Measurements from ENCODE around the gene USP25.

USP25 gene

GRCh38 chr21:15763359-15763758 lies 33.6 kb downstream of the USP25 start:
- DNase-seq, result no peak

- DNase-seq, result no peak
Measured at GRCh38 chr21:15764878-15765277, 35.1 kb downstream of the USP25 start.

DNA sequence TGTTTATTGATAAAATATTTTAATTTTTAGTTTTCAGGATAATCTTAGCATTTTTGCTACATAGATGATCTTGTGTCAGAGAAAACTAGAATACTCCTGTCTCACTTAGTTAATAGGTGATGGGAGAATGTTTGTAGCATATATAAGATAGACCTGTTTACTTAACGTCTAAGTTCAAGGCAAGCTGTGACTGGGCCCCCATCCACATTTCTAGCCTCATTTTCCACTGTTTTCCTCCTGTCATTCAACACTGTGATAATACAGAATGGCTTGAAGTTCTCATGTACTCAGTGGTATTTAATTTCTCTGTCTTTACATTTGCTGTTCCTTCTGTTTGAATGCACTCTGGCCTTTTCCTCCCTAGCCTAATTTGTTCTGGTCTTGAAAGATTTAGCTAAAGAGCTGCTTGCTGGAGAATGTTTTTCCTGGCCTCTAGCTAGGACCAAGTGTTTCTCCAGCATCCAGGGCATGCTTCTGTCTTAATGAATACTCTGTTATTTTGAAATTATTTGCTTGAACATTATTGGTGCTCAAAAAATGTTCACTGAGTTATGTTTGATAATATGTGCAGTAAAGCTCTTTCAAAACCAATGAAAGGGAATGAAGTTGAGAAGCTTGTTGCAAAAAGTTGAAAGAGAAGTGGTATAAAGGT lies 37.3 kb downstream of the USP25 start:
- DNase-seq, result no peak

DNA sequence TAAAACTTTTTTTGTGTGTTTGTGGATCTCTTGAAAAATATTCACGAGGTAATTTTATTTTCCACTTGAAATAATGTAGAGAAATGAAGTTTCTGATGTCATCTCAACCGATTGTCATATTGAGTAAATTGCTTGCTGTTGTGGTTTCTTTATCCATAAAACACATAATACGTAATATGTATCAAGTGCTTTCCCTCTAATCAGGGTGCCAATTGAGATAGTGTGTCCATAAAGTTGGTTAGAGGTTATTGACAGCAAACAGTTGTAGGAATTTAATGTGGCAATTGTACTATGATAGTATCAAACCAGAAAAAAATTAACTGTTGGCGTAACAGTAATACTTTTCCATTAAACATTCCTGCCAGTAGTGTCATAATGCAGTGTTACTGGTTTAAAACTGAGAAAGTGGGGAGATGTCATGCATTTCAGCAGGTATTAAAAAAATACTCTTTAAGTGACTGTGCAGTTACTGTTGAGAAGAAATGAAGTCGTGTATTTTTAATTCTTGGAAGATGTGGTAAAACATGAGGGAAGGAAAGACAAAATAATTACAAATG lies 38.3 kb downstream of the USP25 start:
- DNase-seq, result no peak

DNA sequence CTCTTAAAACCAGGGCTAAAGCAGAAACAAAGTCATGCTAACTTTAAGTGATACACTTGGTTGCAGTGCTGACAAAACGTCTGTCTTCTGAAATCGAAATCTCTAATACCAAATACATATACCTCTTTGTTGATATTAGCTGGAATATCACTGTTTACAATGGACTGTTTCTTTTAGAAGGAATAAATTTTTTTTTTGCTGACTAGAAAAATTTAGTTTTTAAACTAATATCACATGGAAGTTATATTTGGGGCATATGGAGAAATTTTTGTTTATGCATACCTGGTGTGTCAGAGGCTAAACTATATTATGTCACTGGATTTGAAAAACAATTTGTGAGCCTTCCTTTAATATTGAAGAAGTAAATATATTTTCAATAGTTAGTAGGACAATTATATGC lies 39.1 kb downstream of the USP25 start:
- DNase-seq, result no peak

DNA sequence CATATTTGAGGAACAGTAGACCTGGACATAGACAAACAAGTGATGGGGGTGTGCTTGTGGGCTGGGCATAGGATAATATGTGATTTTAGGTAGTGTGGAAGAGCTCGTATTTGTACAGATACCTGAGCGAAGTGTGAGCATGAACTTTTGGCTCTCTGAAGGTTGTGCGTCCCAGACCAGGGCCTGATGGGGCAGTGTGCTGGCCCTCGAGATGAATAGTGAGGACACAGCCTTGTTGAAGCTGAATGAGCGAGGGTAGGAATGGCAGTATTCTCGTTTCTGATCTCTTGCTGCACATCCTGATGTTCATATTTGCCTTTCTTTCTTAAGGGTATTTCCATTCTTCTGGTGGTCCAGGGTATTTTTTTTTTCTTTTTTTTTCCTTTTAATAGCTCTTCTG lies 41.5 kb downstream of the USP25 start:
- no peak for DNase-seq

GRCh38 chr21:15772654-15773053 lies 42.9 kb downstream of the USP25 start:
- peak; percentile 51 for DNase-seq

- DNase-seq, result peak; percentile 80
Measured at GRCh38 chr21:15774590-15774989, 44.8 kb downstream of the USP25 start.

- no peak for DNase-seq
Measured at GRCh38 chr21:15775291-15775690, 45.5 kb downstream of the USP25 start.

- DNase-seq, result peak; percentile 89
Measured at GRCh38 chr21:15775981-15776380, 46.2 kb downstream of the USP25 start.

DNA sequence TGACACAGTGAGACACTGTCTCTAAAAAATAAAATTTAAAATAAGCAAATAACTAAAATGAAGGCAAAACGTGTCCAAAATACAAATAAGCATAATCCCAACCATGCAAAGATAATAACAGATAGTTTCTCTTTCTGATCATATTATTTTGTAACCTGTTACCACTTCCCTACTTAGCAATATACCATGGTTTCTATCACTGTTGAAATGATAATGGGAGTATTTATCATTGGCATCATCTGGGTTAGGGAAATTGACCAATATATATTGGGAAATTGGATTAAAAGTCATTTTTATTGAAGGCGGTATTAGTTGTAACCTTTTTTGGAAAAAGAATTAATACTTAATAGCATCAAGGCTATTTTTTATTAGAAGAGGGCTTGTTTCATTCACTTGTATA lies 47.0 kb downstream of the USP25 start:
- DNase-seq, result no peak

DNA sequence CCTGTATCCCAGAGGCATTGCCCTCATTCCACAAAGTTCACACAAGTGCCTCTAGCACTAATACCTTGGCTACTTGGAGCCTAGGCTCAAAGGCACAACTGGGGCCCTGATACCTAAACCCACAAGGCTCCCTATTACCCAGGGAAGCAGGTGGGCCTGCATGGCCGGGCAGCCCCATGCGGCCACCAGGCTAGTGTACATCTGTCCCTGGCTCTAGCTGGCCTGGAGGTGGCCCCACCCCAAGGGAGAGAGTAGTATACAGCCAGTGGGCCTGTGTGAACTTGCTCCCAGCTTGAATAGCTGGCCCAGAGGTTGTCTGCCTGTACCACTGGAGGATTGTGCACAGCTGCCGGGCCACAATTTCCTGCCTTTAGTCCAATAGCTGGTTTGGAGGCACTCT lies 52.2 kb downstream of the USP25 start:
- no peak for DNase-seq

DNA sequence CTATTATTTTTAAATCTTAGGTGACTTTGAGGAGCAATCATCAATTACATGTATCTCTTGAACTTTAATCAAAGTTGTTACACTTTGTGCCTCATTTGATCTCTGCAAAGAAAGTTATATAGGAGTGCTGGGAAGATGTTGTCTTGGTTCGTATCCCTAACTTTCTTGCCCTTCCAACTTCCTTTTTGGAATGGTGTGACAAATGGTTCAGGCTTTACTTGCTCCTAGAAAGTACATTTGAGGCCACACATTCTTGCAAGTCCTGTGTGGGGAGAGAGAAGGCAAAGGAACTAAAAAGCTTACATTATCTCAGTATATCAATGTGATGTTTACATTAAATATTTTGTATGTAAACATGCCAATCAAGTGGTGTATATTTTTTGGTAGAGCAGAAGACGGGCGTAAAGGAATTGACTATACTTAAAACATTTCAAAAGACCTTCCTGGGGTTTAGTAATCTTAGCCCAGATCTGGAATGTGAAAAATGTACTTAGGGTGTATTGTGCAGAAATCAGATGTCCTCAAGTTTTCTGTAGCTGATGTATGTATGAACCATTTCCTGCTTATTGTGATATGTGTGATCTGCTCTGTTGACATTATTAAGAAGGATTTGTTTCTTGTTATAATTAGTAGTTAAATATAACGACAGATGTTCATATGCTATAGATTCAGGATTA lies 59.2 kb downstream of the USP25 start:
- DNase-seq, result peak; percentile 66

DNA sequence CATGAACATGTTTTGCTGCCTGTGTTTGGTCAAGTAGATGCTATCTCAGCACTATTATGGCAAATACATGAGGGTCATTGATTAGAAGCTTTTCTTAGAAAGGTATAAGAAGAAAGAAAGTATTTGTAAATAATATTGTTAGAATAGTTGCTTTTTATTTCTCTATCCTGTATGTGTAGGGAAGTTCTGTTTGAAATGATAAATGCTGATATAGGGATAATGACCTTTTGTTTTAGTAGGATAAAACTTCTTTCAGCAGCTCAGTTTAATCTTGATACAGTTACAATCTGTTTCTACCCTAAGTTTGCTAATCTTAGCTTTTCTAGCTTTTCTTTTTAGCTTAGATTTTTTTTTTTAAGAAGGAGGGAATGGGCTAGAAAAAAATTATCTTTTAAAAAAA lies 63.3 kb downstream of the USP25 start:
- DNase-seq, result no peak

- peak; percentile 31 for DNase-seq
Measured at GRCh38 chr21:15793550-15794235, 63.9 kb downstream of the USP25 start.

DNA sequence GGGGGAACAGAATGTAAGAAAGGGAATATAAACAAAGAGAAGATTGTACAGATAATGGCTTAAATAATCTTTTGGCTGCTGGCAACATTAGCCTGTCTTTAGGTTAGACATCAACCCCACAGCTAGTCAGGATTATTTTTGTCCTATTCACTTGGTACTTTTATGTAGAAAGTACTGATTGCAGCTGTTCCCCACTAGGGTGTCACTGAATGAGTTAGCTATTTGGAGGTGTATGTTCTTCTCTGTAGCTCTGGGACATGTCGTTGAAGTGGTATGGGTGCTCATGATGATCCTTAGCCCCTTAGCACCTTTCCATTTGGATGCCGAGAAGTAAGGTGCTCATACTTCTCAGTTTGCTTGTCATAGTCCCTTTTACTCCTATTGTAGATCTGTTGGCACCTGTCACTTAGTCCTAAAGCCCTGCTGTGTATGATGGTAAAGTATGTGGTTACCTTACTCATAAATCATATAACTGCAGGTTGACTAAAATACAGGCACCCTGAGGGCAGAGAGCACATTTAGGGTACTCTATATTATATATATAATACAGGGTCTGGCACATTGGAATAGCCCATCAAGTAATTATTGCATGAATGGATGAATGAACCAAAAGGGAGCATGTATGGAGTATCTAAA lies 64.6 kb downstream of the USP25 start:
- DNase-seq, result no peak

GRCh38 chr21:15795533-15795932 lies 65.8 kb downstream of the USP25 start:
- no peak for DNase-seq

DNA sequence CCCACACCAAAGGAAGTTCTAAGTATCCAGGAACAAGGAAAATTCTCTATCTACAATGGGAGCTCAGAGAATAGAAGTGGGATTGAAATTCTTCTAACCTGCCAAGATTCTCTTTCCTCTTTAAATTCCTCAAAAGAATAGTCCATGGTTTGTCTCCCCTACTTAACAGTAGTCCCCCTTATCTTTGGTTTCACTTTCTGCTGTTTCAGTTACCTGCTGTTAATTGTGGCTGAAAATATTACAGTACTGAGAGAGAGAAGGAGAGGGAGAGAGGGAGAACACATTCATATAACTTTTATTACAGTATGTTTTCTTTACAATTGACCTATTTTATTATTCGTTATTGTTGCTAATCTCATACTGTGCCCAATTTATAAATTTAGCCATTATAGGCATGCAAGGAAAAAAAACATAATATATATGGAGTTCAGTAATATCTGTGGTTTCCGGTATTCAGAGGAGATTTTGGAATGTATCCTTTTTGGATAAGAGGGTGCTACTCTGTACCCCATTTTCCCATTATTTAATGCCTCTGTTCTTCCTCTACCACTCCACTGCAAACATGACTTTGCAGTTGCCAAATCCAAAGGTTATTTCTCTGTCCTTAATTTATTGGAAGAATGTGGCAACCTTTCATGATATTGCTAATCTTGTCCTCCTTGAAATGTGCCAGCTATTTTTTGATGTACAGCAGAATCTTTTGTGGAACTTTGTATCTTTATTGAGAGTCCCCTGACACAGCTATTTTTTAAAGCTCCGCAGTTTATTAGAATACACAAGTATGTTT lies 68.0 kb downstream of the USP25 start:
- no peak for DNase-seq

DNA sequence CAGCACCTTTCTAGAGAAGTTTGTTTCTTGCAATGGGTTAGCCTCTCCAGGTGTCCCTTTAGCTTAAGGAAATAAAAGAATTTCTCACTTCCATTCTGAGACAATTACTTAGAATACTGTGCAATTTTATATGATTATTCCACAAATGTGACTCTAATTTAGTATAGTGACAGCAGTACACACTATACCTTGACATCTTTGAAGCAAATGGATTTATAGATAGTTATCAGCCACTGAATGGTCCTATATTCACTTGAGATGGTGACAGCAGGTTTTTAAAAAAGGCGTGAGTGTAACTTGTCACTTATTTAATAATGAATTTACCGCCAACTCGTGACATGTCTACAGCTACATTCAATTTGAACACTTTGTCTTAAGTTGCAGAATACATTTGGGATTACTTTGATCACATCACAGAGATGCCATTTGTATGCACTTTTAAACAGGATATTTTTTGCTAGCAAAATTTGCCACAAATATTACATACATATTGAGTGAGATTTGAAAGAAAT lies 71.6 kb downstream of the USP25 start:
- no peak for DNase-seq

DNA sequence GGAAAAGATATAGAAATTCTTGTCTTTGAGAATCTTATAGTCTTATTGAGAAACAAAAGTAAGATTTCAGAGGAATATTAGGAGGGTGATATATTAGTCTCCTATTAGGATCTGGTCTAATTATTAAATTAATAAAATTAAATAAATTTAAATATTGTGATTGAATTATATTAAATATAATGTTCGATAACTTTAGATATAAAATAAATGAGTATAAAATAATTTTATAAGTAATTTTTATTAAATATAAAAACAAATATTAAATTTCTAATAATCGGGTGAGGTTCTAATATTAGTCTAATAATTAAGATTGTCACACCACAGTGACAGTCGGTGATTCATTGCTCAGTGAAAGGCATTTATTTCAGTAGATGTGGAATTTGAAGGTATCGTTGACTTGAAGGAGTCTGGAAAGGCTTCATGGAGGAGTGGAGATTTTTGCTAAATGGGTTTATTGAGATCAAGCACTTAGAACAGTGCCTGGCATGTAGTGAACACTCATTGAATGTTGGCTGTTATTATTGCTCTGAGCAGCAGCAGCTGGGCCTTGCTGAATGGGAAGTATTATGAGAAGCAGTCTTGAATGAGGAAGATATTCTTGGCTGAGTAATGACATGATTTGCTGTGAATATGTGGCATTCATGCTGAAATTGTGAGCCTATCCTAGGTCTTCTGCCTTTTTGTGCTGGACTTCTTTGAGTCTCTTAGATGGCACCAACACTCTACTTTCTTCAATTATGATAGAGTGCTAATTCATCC lies 74.6 kb downstream of the USP25 start:
- no peak for DNase-seq

- DNase-seq, result no peak
Measured at GRCh38 chr21:15809065-15809464, 79.3 kb downstream of the USP25 start.

All from fibroblast of skin of abdomen (primary cell).